K562 (cell line): Measurements from ENCODE around the gene FDPS. TPM values are rescaled to one million over a fixed set of nuclear protein-coding genes. Genes with fewer than 3 reads are reported as not detected.

Experiments
- E2F8 ChIP-seq: fragments of 450-650 bp; IDR thresholded peaks from 2 replicates; pipeline ENCODE4 v1.7.1; 2018; ENCODE audit warnings: mild to moderate bottlenecking, low read depth; ENCODE audit not compliant: partially characterized antibody
- GMEB1 ChIP-seq: fragments of 250-450 bp; sonication (Bioruptor Pico); IDR thresholded peaks from 2 replicates; pipeline ENCODE4 v1.4.0; 2020; ENCODE audit warnings: mild to moderate bottlenecking
- HNRNPL ChIP-seq: fragments of 200-400 bp; formaldehyde crosslinking; IDR thresholded peaks from 2 replicates; pipeline ENCODE4 v1.6.1; 2017; ENCODE audit warnings: low read depth, mild to moderate bottlenecking, low read length
- HNRNPLL ChIP-seq: fragments of 200-400 bp; formaldehyde crosslinking; IDR thresholded peaks from 2 replicates; pipeline ENCODE4 v1.6.1; 2017; ENCODE audit warnings: low read length, low read depth, mild to moderate bottlenecking; ENCODE audit not compliant: poor library complexity, severe bottlenecking
- KDM1A ChIP-seq, 2 experiments: fragments of 450-650 bp; IDR thresholded peaks; 2 replicates each; pipeline ENCODE4 v1.6.1; 2016; ENCODE audit warnings: mild to moderate bottlenecking in 2 of 2
- MTA3 ChIP-seq: fragments of 450-650 bp; formaldehyde crosslinking; IDR thresholded peaks from 2 replicates; pipeline ENCODE4 v1.6.1; 2017; ENCODE audit warnings: mild to moderate bottlenecking, borderline replicate concordance
- PCBP1 ChIP-seq: fragments of 200-400 bp; formaldehyde crosslinking; IDR thresholded peaks from 2 replicates; pipeline ENCODE4 v1.6.1; 2018; ENCODE audit warnings: mild to moderate bottlenecking, low read depth, low read length; ENCODE audit not compliant: poor library complexity, severe bottlenecking
- POLR2AphosphoS5 ChIP-seq: IDR thresholded peaks from 2 replicates; pipeline ENCODE4 v1.6.1; 2011; ENCODE audit warnings: mild to moderate bottlenecking, low read depth, low read length, moderate library complexity; ENCODE audit not compliant: control insufficient read depth, insufficient read depth
- POLR2B ChIP-seq: fragments of 450-650 bp; IDR thresholded peaks from 2 replicates; pipeline ENCODE4 v1.6.1; 2018; ENCODE audit warnings: low read depth; ENCODE audit not compliant: partially characterized antibody
- SRF ChIP-seq, 2 experiments: fragments of 250-450, 450-650 bp in 1 of 2; sonication (Bioruptor Pico) in 1 of 2; sonication (generic) in 1 of 2; formaldehyde crosslinking; IDR thresholded peaks; 2 replicates each; pipeline versions ENCODE4 v1.5.0 to v1.5.1; 2020 to 2022; ENCODE audit warnings: mild to moderate bottlenecking in 1 of 2, missing genetic modification reagents in 1 of 2
- TEAD4 ChIP-seq, 2 experiments: sonication (generic) in 1 of 2; formaldehyde crosslinking in 1 of 2; IDR thresholded peaks; 2 replicates each; pipeline versions ENCODE4 v1.6.1 to v1.8.0; 2012 to 2022; ENCODE audit warnings: borderline replicate concordance in 1 of 2, inconsistent platforms in 1 of 2, low read length in 1 of 2, mild to moderate bottlenecking in 1 of 2, missing genetic modification reagents in 1 of 2
- UBTF ChIP-seq, 2 experiments: IDR thresholded peaks; 2 replicates each; pipeline ENCODE4 v1.6.1; 2012; ENCODE audit warnings: improper control_type of control experiment in 2 of 2, low read depth in 2 of 2, low read length in 2 of 2, borderline replicate concordance in 1 of 2
- ZBTB12 ChIP-seq: fragments of 250-450 bp; sonication (Bioruptor Pico); IDR thresholded peaks from 2 replicates; pipeline ENCODE4 v1.4.0; 2020
- ZNF184 ChIP-seq: sonication (generic); formaldehyde crosslinking; IDR thresholded peaks from 2 replicates; pipeline ENCODE4 v1.5.0; 2020; ENCODE audit warnings: missing genetic modification reagents
- polyA plus RNA-seq, 8 experiments: library from polyadenylated mRNA; depleted of rRNA in 4 of 8; stranded (reverse) in 5 of 8; unstranded in 3 of 8; fragments of >200 nt; fragmentation: Nextera tagmentation in 2 of 8; fragmentation: Illumina TruSeq in 1 of 8; extraction: Ambion mirVana in 2 of 8; extraction: Trizol in 1 of 8; gene quantifications; 2 replicates each; pipeline versions ENCODE4 v1.2.1 to v1.2.3, GENCODE V29; 2011 to 2014; ENCODE audit warnings: inconsistent platforms in 1 of 8, missing spikeins in 1 of 8
- total RNA-seq, 7 experiments: library from RNA; depleted of rRNA in 6 of 7; stranded (reverse); fragments of >200 nt in 6 of 7; fragmentation: Illumina TruSeq in 2 of 7; extraction: Trizol in 2 of 7; gene quantifications; 2 replicates each; pipeline versions ENCODE4 v1.2.1 to v1.2.3, GENCODE V29; 2011 to 2021; ENCODE audit warnings: low replicate concordance in 1 of 7

FDPS gene
- total and polyA plus RNA-seq, 9 of the 15 experiments (the other 6 are each of a cell fraction or from before 2014, with no cell fraction given) = 247 to 884 (median 360) TPM

GRCh38 chr1:155308493-155309422 lies at the start of gene FDPS (continued):
- TF ChIP-seq PCBP1 (no peak), E2F8 (peak; percentile 84), ZNF184 (no peak), GMEB1 (peak; percentile 82), HNRNPL (peak; percentile 54; the same call in 1 of the 2 replicates), KDM1A (IDR thresholded peaks at IDR 0.05) (no peak), HNRNPLL (peak; percentile 57), POLR2AphosphoS5 (peak; percentile 77), MTA3 (peak; percentile 83), ZBTB12 (peak; percentile 91), SRF (CRISPR knock-in tag; IDR thresholded peaks at IDR 0.05) (peak in 1 of 2 experiments; percentile 67; a peak in 1 of 4 replicates), UBTF (IDR thresholded peaks at IDR 0.05; ENCODE audit: borderline replicate concordance in 1 of 2, low read depth in 2 of 2, low read length in 2 of 2) (0 out of 4 replicates have a peak, but pooled peaks of 1 of the 2 experiments have one; percentile 44), POLR2B (peak; percentile 84), TEAD4 (IDR thresholded peaks at IDR 0.05; ENCODE audit: low read length) (peak; percentile 14), TEAD4 (CRISPR knock-in tag; IDR thresholded peaks at IDR 0.05; ENCODE audit: borderline replicate concordance) (no peak)
